Mesothelial cell of epicardium (in vitro differentiated cells): ENCODE measurements around the gene CDK5RAP2. TPM values are rescaled to one million over a fixed set of nuclear protein-coding genes. Genes with fewer than 3 reads are reported as not detected.

ENCODE experiments used
- DNase-seq, 2 experiments: peaks; one replicate each; pipeline ENCODE4 v3.0.0; 2021; ENCODE audit warnings: low spot score in 2 of 2; ENCODE audit not compliant: unreplicated experiment in 2 of 2
- H3K27ac Mint-ChIP-seq: 2 replicates; pipeline ENCODE4 v1.8.0; 2021; ENCODE audit warnings: mixed read lengths
- H3K27me3 Mint-ChIP-seq: 2 replicates; pipeline ENCODE4 v1.8.0; 2021; ENCODE audit warnings: low read depth, mixed read lengths
- H3K36me3 Mint-ChIP-seq: 2 replicates; pipeline ENCODE4 v1.8.0; 2021; ENCODE audit warnings: mixed read lengths
- H3K4me1 Mint-ChIP-seq: 2 replicates; pipeline ENCODE4 v1.8.0; 2021; ENCODE audit warnings: mixed read lengths
- H3K4me3 Mint-ChIP-seq: 2 replicates; pipeline ENCODE4 v1.8.0; 2021; ENCODE audit warnings: mild to moderate bottlenecking, moderate library complexity, mixed read lengths
- H3K9me3 Mint-ChIP-seq: 2 replicates; pipeline ENCODE4 v1.8.0; 2021; ENCODE audit warnings: mixed read lengths
- total RNA-seq: library from RNA; stranded (reverse); gene quantifications from 3 replicates; pipeline ENCODE4 v1.2.1, GENCODE V29; 2021
- TF ChIP-seq, protein P1 (sequence below): fragments of 200-600 bp; sonication (generic); IDR thresholded peaks from one replicate; pipeline ENCODE4 v1.5.0; 2021; ENCODE audit warnings: antibody characterized with exemption; ENCODE audit not compliant: unreplicated experiment

CDK5RAP2 gene
- total RNA-seq, 1 donor from 2014 or later: 71.0 TPM

GRCh38 chr9:120443976-120444375 lies 136.0 kb downstream of the CDK5RAP2 start:
- no peaks in the 10 kb centered on the region for H3K27me3 Mint-ChIP-seq
- H3K27ac Mint-ChIP-seq: no peak overlapping the region
- TF ChIP-seq, protein P1, sequence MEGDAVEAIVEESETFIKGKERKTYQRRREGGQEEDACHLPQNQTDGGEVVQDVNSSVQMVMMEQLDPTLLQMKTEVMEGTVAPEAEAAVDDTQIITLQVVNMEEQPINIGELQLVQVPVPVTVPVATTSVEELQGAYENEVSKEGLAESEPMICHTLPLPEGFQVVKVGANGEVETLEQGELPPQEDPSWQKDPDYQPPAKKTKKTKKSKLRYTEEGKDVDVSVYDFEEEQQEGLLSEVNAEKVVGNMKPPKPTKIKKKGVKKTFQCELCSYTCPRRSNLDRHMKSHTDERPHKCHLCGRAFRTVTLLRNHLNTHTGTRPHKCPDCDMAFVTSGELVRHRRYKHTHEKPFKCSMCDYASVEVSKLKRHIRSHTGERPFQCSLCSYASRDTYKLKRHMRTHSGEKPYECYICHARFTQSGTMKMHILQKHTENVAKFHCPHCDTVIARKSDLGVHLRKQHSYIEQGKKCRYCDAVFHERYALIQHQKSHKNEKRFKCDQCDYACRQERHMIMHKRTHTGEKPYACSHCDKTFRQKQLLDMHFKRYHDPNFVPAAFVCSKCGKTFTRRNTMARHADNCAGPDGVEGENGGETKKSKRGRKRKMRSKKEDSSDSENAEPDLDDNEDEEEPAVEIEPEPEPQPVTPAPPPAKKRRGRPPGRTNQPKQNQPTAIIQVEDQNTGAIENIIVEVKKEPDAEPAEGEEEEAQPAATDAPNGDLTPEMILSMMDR: no peak
- no peaks in the 10 kb centered on the region for H3K9me3 Mint-ChIP-seq
- no peak overlapping the region for H3K4me3 Mint-ChIP-seq
- peaks cover 1% of the 10 kb centered on the region for H3K4me1 Mint-ChIP-seq
- no peak for DNase-seq
- peaks cover 9% of the 10 kb centered on the region for H3K36me3 Mint-ChIP-seq

GRCh38 chr9:120443489-120443888 lies 136.5 kb downstream of the CDK5RAP2 start:
- H3K27ac Mint-ChIP-seq: no peak overlapping the region
- no peak for DNase-seq
- no peak overlapping the region for H3K4me3 Mint-ChIP-seq
- no peaks in the 10 kb centered on the region for H3K9me3 Mint-ChIP-seq
- peaks cover 12% of the 10 kb centered on the region for H3K36me3 Mint-ChIP-seq
- peaks cover 1% of the 10 kb centered on the region for H3K4me1 Mint-ChIP-seq
- TF ChIP-seq, protein P1: no peak
- H3K27me3 Mint-ChIP-seq: no peaks in the 10 kb centered on the region

GRCh38 chr9:120442308-120442995 lies 137.5 kb downstream of the CDK5RAP2 start:
- Mint-ChIP-seq H3K27ac (no peak overlapping the region), H3K27me3 (no peaks in the 10 kb centered on the region), H3K36me3 (peaks cover 18% of the 10 kb centered on the region), H3K9me3 (no peaks in the 10 kb centered on the region), H3K4me1 (peaks cover 1% of the 10 kb centered on the region), H3K4me3 (no peak overlapping the region)
- TF ChIP-seq, protein P1: no peak
- DNase-seq: no peak

DNA sequence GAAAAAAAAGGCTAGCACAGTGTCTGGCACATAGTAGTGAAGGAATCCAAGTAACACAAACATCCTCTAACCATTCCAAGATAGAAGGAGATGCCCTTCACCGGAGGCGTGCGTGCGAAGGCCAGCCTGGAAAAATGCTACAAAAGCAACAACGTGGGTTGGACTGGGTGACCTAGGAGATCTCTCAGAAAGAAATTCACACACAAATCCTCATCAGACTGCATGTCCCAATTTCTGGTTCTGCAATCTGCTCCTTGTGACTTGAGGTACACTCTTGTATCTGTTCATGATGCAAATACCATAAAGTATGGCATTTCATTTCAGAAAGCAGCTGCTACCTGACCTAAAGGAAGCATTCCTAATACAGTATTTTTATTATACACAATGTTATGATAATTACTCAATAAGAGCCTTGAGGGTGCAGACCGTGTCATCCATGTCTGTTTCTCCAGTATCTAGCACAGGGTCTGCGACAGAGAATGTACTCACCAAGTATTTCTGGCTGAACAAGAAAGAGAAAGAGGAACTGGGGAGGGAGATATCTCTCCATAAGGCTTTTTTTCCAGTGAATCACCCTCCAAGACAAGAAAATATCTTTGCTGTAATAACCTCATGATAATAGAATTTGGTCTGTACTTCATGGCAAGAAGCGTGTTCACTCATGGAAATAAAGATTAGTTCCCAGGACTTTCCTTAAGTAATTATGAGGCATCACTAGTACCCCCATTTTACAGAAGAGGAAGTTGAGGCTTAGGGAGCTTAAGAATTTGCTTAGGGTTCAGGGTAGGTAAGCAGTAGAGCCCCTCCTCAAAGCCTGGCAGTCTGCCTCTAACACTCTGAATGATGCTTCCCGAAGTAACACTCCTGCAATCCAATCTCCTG lies 138.3 kb downstream of the CDK5RAP2 start:
- DNase-seq: no peak
- Mint-ChIP-seq H3K27me3 (no peaks in the 10 kb centered on the region), H3K27ac (no peak overlapping the region), H3K9me3 (no peaks in the 10 kb centered on the region), H3K36me3 (peaks cover 19% of the 10 kb centered on the region), H3K4me1 (peaks cover 1% of the 10 kb centered on the region), H3K4me3 (no peak overlapping the region)
- TF ChIP-seq, protein P1: no peak

GRCh38 chr9:120440791-120441190 lies 139.2 kb downstream of the CDK5RAP2 start:
- H3K9me3 Mint-ChIP-seq: no peaks in the 10 kb centered on the region
- H3K4me3 Mint-ChIP-seq: no peak overlapping the region
- peaks cover 18% of the 10 kb centered on the region for H3K36me3 Mint-ChIP-seq
- DNase-seq: no peak
- TF ChIP-seq, protein P1: no peak
- no peaks in the 10 kb centered on the region for H3K27me3 Mint-ChIP-seq
- H3K4me1 Mint-ChIP-seq: peaks cover 1% of the 10 kb centered on the region
- no peak overlapping the region for H3K27ac Mint-ChIP-seq
